ENCODE results near the gene RPA3.

RPA3 gene

DNA sequence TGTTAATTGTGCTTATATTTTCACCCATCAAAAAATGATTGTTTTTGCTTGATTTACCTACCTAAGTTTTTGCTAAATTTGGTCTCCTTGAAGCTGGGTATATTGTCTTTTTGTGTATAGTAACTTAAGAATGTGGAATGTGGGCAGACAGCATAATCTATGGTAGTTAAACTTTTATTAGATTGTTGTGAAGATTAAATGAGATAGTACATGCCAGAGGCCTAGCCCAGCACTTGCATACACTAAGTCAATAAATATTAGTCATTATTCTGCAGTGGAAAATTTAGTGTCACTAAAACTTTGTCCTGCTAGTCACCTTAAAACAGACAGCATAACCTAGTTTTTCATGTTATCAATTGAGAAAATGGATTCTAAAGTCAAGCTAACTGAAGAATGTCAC, 19.3 kb upstream of the RPA3 start:
- no peak overlapping the region for H3K4me3 ChIP-seq (replicated peaks; ENCODE audit: insufficient read depth, low read length)
- H3K27ac ChIP-seq (replicated peaks), result no peak overlapping the region
- no peak for DNase-seq (ENCODE audit: low read depth in 1 of 2, low spot score in 1 of 2)
- no peaks in the 10 kb centered on the region for H3K27me3 ChIP-seq (ENCODE audit: insufficient read depth, poor library complexity, severe bottlenecking)
- TF ChIP-seq CTCF (IDR thresholded peaks at IDR 0.05; ENCODE audit: insufficient read depth, low read length) (no peak), GABPA (IDR thresholded peaks at IDR 0.05; ENCODE audit: low read depth) (no peak), REST (IDR thresholded peaks at IDR 0.05; ENCODE audit: insufficient replicate concordance, low read depth) (no peak), SPI1 (IDR thresholded peaks at IDR 0.05; ENCODE audit: borderline replicate concordance, low read depth) (no peak)

- Histone ChIP-seq H3K27ac (replicated peaks) (no peak overlapping the region), H3K4me3 (replicated peaks; ENCODE audit: insufficient read depth, low read length) (no peak overlapping the region), H3K27me3 (ENCODE audit: insufficient read depth, poor library complexity, severe bottlenecking) (no peaks in the 10 kb centered on the region)
- TF ChIP-seq CTCF (IDR thresholded peaks at IDR 0.05; ENCODE audit: insufficient read depth, low read length), result no peak
- no peak for DNase-seq (ENCODE audit: low read depth in 1 of 2, low spot score in 1 of 2)
These were observed 18.3 kb upstream of the RPA3 start for GRCh38 chr7:7736671-7737070.

GRCh38 chr7:7732621-7733281, 14.3 kb upstream of the RPA3 start:
- TF ChIP-seq POLR2AphosphoS5 (IDR thresholded peaks at IDR 0.05; ENCODE audit: low read depth) (no peak), SPI1 (IDR thresholded peaks at IDR 0.05; ENCODE audit: borderline replicate concordance, low read depth) (no peak), GABPA (IDR thresholded peaks at IDR 0.05; ENCODE audit: low read depth) (no peak), CTCF (IDR thresholded peaks at IDR 0.05; ENCODE audit: insufficient read depth, low read length) (no peak), REST (IDR thresholded peaks at IDR 0.05; ENCODE audit: insufficient replicate concordance, low read depth) (no peak)
- no peak for DNase-seq (ENCODE audit: low read depth in 1 of 2, low spot score in 1 of 2)
- Histone ChIP-seq H3K27ac (replicated peaks) (no peak overlapping the region), H3K4me3 (replicated peaks; ENCODE audit: insufficient read depth, low read length) (no peak overlapping the region), H3K27me3 (ENCODE audit: insufficient read depth, poor library complexity, severe bottlenecking) (no peaks in the 10 kb centered on the region)

DNA sequence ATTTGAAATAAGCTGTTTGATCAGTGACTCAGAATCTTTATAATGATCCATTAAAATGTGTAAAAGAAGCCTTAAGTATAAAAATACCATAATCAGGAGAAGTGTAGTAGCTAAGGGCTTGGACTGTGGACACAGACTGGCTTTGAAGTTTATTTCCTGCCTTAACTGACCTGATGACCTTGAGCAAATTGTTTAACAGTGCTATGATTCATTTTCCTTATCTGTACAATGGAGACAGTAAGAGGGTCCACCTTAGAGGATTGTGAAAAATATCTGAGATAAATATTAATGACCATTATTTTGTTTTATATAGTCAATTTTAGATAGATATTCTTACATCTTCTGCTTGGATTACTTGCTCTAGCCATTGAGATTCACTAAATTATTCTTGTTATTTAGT, 13.3 kb upstream of the RPA3 start:
- Histone ChIP-seq H3K27ac (replicated peaks) (no peak overlapping the region), H3K27me3 (ENCODE audit: insufficient read depth, poor library complexity, severe bottlenecking) (no peaks in the 10 kb centered on the region), H3K4me3 (replicated peaks; ENCODE audit: insufficient read depth, low read length) (no peak overlapping the region)
- DNase-seq (ENCODE audit: low read depth in 1 of 2, low spot score in 1 of 2), result no peak
- TF ChIP-seq CTCF (IDR thresholded peaks at IDR 0.05; ENCODE audit: insufficient read depth, low read length) (no peak), GABPA (IDR thresholded peaks at IDR 0.05; ENCODE audit: low read depth) (no peak), POLR2AphosphoS5 (IDR thresholded peaks at IDR 0.05; ENCODE audit: low read depth) (no peak), SPI1 (IDR thresholded peaks at IDR 0.05; ENCODE audit: borderline replicate concordance, low read depth) (no peak), REST (IDR thresholded peaks at IDR 0.05; ENCODE audit: insufficient replicate concordance, low read depth) (no peak)

Data from HL-60 (cell line).